A549 (cell line): ENCODE data around the gene QRICH1.

Source experiments
- BHLHE40 ChIP-seq: IDR thresholded peaks from 2 replicates; pipeline ENCODE4 v1.6.1; 2012; ENCODE audit warnings: low read depth, low read length, inconsistent platforms
- CEBPB ChIP-seq, 2 experiments: fragments of >200 bp in 1 of 2; sonication (Bioruptor Twin) in 1 of 2; formaldehyde crosslinking in 1 of 2; IDR thresholded peaks; 2 replicates each; pipeline ENCODE4 v1.6.1; 2012 to 2016
- CHD4 ChIP-seq: fragments of 200-600 bp; sonication (generic); IDR thresholded peaks from 2 replicates; pipeline ENCODE4 v1.6.1; 2016; ENCODE audit warnings: antibody characterized with exemption, mild to moderate bottlenecking, borderline replicate concordance
- CTCF ChIP-seq: fragments of >200 bp; sonication (Bioruptor Twin); formaldehyde crosslinking; IDR thresholded peaks from 3 replicates; pipeline ENCODE4 v1.5.1; 2016
- EP300 ChIP-seq, 2 experiments: fragments of >200 bp; sonication (Bioruptor Twin); formaldehyde crosslinking; IDR thresholded peaks; 2 replicates in 1 of 2; 3 replicates in 1 of 2; pipeline ENCODE4 v1.6.1; 2016 to 2017
- HDAC2 ChIP-seq: fragments of 200-600 bp; sonication (generic); IDR thresholded peaks from 2 replicates; pipeline ENCODE4 v1.6.1; 2016
- HOXB13 ChIP-seq: fragments of 250-450 bp; sonication (Bioruptor Pico); IDR thresholded peaks from 2 replicates; pipeline ENCODE4 v1.5.0; 2020; ENCODE audit warnings: low read depth, mild to moderate bottlenecking, moderate library complexity
- KDM1A ChIP-seq: fragments of 200-600 bp; sonication (generic); IDR thresholded peaks from 2 replicates; pipeline ENCODE4 v1.6.1; 2016; ENCODE audit warnings: low read depth, mild to moderate bottlenecking
- RFX5 ChIP-seq: fragments of 450-650 bp; IDR thresholded peaks from 2 replicates; pipeline ENCODE4 v1.7.1; 2014; ENCODE audit warnings: antibody characterized with exemption, mild to moderate bottlenecking, moderate library complexity
- RNF2 ChIP-seq: fragments of 200-600 bp; sonication (generic); IDR thresholded peaks from 2 replicates; pipeline ENCODE4 v1.6.1; 2016; ENCODE audit warnings: low read depth, mild to moderate bottlenecking, antibody characterized with exemption, moderate library complexity, borderline replicate concordance
- USF2 ChIP-seq: fragments of 450-650 bp; IDR thresholded peaks from 2 replicates; pipeline ENCODE4 v1.6.1; 2014; ENCODE audit warnings: antibody characterized with exemption

- no peak for TF ChIP-seq CTCF
- no peak for TF ChIP-seq EP300 (IDR thresholded peaks at IDR 0.05)
- TF ChIP-seq BHLHE40: no peak
- no peak for TF ChIP-seq RFX5
- no peak for TF ChIP-seq CHD4
- no peak for TF ChIP-seq HDAC2
- TF ChIP-seq KDM1A: no peak
- TF ChIP-seq CEBPB (IDR thresholded peaks at IDR 0.05): no peak
- no peak for TF ChIP-seq RNF2
- no peak for TF ChIP-seq HOXB13 (CRISPR knock-in tag)
- no peak for TF ChIP-seq USF2
Measured at GRCh38 chr3:49057268-49057667, 36.6 kb downstream of the QRICH1 start.
